WERI-Rb-1 (cell line): Measurements from ENCODE around the gene PCDHB4.
"Not testable (repeated sequence)": the region's sequence is repeated elsewhere in the genome, so short reads cannot be mapped to it uniquely, and the experiment has no call there.

Experiments used
- DNase-seq: peaks from one replicate; pipeline ENCODE4 v3.0.0-alpha.2; 2020
- H3K27ac ChIP-seq: fragments of 250-450 bp; sonication (Bioruptor Pico); 2 replicates; pipeline ENCODE4 v1.5.1; 2020; ENCODE audit warnings: mild to moderate bottlenecking, moderate library complexity
- H3K27me3 ChIP-seq: fragments of 250-450 bp; sonication (Bioruptor Pico); 2 replicates; pipeline ENCODE4 v1.5.1; 2021; ENCODE audit warnings: mild to moderate bottlenecking, low read depth, moderate library complexity; ENCODE audit not compliant: insufficient read depth, severe bottlenecking
- H3K36me3 ChIP-seq: fragments of 250-450 bp; sonication (Bioruptor Pico); 2 replicates; pipeline ENCODE4 v1.5.1; 2020; ENCODE audit warnings: mild to moderate bottlenecking, moderate library complexity
- H3K4me3 ChIP-seq: 2 replicates; pipeline ENCODE4 v1.5.1; 2011; ENCODE audit warnings: low read depth, mild to moderate bottlenecking, control low read depth, low read length
- H3K9me3 ChIP-seq: fragments of 250-450 bp; sonication (Bioruptor Pico); 2 replicates; pipeline ENCODE4 v1.5.1; 2021; ENCODE audit warnings: mild to moderate bottlenecking, moderate library complexity; ENCODE audit not compliant: severe bottlenecking
- TF ChIP-seq, protein P1 (sequence below): IDR thresholded peaks from 2 replicates; pipeline ENCODE4 v1.5.1; 2011; ENCODE audit warnings: low read depth, mild to moderate bottlenecking, control low read depth, inconsistent platforms, low read length

Gene PCDHB4

DNA sequence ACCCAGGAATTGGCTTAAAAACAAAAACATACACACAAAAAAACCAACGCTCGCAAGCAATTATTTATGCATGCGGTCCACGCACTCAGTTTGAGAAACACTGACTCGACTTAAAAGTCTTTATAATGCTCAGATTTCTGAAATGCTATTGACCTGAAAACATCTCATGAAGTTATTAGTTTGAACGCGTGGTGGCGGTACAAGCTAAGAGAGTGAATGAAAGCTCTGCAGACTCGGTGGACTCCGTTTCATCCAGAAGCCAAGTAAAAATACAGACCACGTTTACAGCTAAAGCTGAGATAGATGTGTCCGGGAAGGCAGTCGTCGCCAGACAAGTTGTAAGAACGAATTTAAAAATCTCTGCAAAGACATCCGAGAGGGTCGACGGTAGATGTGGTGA lies 28.2 kb downstream of the PCDHB4 start, which contains the start of gene PCDHB6:
PCDHB6 (plus strand) TSS at position 246 of the 400 bp plus-strand sequence. CDS start 201 bp downstream, outside the sequence.
- no peaks in the 10 kb centered on the region for H3K9me3 ChIP-seq
- TF ChIP-seq, protein P1, sequence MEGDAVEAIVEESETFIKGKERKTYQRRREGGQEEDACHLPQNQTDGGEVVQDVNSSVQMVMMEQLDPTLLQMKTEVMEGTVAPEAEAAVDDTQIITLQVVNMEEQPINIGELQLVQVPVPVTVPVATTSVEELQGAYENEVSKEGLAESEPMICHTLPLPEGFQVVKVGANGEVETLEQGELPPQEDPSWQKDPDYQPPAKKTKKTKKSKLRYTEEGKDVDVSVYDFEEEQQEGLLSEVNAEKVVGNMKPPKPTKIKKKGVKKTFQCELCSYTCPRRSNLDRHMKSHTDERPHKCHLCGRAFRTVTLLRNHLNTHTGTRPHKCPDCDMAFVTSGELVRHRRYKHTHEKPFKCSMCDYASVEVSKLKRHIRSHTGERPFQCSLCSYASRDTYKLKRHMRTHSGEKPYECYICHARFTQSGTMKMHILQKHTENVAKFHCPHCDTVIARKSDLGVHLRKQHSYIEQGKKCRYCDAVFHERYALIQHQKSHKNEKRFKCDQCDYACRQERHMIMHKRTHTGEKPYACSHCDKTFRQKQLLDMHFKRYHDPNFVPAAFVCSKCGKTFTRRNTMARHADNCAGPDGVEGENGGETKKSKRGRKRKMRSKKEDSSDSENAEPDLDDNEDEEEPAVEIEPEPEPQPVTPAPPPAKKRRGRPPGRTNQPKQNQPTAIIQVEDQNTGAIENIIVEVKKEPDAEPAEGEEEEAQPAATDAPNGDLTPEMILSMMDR: no peak
- no peak within 1 kb of the TSS for H3K4me3 ChIP-seq
- DNase-seq: no peak
- no peak within 1 kb of the TSS for H3K27ac ChIP-seq
- H3K36me3 ChIP-seq: no peaks in the 10 kb centered on the region
- H3K27me3 ChIP-seq: no peaks in the 10 kb centered on the region

DNA sequence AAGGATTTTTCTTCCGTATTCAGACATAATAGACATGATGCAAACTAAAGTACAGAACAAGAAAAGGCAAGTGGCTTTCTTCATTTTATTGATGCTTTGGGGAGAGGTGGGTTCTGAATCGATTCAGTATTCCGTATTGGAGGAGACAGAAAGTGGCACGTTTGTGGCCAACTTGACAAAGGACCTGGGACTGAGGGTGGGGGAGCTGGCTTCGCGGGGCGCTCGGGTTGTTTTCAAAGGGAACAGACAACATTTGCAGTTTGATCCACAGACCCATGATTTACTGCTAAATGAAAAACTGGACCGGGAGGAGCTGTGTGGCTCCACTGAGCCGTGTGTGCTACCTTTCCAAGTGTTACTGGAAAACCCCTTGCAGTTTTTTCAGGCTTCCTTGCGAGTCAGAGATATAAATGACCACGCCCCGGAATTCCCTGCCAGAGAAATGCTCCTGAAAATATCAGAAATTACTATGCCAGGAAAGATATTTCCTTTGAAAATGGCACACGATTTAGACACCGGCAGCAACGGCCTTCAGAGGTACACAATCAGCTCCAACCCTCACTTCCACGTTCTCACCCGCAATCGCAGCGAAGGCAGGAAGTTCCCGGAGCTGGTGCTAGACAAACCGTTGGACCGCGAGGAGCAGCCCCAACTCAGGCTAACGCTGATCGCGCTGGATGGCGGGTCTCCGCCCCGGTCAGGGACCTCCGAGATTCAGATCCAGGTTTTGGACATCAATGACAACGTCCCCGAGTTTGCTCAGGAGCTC lies 28.8 kb downstream of the PCDHB4 start:
- DNase-seq: no peak
- H3K36me3 ChIP-seq: no peaks in the 10 kb centered on the region
- H3K27ac ChIP-seq: no peak overlapping the region
- no peaks in the 10 kb centered on the region for H3K9me3 ChIP-seq
- no peaks in the 10 kb centered on the region for H3K27me3 ChIP-seq
- TF ChIP-seq, protein P1: no peak
- no peak overlapping the region for H3K4me3 ChIP-seq

DNA sequence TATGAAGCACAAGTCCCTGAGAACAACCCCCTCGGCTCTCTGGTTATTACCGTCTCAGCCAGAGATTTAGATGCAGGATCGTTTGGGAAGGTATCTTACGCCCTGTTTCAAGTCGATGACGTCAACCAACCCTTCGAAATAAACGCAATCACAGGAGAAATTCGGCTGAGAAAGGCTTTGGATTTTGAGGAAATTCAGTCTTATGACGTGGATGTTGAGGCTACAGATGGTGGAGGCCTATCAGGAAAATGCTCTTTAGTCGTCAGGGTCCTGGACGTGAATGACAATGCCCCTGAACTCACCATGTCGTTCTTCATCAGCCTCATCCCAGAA lies 29.3 kb downstream of the PCDHB4 start:
- TF ChIP-seq, protein P1: no peak
- no peak for DNase-seq
- Histone ChIP-seq H3K27me3 (no peaks in the 10 kb centered on the region), H3K36me3 (no peaks in the 10 kb centered on the region), H3K27ac (no peak overlapping the region), H3K9me3 (no peaks in the 10 kb centered on the region), H3K4me3 (no peak overlapping the region)

DNA sequence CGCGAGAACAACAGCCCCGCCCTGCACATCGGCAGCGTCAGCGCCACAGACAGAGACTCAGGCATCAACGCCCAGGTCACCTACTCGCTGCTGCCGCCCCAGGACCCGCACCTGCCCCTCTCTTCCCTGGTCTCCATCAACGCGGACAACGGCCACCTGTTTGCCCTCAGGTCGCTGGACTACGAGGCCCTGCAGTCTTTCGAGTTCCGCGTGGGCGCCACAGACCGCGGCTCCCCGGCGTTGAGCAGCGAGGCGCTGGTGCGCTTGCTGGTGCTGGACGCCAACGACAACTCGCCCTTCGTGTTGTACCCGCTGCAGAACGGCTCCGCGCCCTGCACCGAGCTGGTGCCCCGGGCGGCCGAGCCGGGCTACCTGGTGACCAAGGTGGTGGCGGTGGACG lies 30.0 kb downstream of the PCDHB4 start:
- H3K27me3 ChIP-seq, H3K9me3 ChIP-seq, DNase-seq, H3K27ac ChIP-seq, H3K36me3 ChIP-seq, H3K4me3 ChIP-seq: not testable (repeated sequence)

DNA sequence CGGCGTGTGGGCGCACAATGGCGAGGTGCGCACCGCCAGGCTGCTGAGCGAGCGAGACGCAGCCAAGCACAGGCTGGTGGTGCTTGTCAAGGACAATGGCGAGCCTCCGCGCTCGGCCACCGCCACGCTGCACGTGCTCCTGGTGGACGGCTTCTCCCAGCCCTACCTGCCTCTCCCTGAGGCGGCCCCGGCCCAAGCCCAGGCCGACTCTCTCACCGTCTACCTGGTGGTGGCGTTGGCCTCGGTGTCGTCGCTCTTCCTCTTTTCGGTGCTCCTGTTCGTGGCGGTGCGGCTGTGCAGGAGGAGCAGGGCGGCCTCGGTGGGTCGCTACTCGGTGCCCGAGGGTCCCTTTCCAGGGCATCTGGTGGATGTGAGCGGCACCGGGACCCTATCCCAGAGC lies 30.5 kb downstream of the PCDHB4 start:
- H3K36me3 ChIP-seq, H3K27me3 ChIP-seq, DNase-seq, H3K4me3 ChIP-seq, H3K27ac ChIP-seq, H3K9me3 ChIP-seq: not testable (repeated sequence)

DNA sequence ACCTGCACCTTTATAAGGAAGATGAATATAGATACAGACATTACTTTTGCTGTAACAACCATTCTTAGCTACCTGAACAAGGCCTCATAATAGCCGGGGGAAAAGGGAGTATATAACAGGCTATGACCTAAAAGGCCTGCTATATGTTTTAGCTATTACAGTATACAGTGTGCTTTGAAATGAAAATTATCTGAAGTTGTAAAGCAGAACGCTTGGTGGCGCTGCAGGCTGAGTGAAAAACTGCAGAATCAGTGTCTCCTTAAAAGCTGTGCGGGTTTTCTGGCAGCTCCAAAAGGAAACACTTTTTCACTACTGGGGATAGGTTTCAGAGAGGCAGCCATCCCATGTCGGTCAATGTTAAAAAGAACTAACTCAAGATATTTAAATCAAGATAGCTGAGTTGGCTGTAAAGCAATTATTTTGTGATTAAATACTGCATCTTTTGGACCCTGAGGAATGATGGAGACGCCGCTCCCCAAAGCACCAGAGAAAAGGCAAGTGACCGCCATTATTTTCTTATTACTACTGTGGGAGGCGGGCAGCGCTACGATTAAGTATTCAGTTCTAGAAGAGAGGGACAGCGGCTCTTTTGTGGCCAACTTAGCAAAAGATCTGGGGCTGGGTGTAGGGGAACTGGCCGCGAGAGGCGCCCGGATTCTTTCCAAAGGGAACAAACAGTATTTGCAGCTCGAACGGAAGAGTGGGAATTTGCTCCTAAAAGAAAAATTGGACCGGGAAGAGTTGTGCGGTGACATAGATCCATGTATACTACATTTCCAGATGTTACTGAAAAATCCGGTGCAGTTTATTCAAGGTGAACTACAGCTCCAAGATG lies 34.1 kb downstream of the PCDHB4 start:
- Histone ChIP-seq H3K4me3 (no peak overlapping the region), H3K36me3 (no peaks in the 10 kb centered on the region), H3K27ac (no peak overlapping the region), H3K27me3 (no peaks in the 10 kb centered on the region), H3K9me3 (no peaks in the 10 kb centered on the region)
- DNase-seq: no peak
- TF ChIP-seq, protein P1: peak; percentile 59

DNA sequence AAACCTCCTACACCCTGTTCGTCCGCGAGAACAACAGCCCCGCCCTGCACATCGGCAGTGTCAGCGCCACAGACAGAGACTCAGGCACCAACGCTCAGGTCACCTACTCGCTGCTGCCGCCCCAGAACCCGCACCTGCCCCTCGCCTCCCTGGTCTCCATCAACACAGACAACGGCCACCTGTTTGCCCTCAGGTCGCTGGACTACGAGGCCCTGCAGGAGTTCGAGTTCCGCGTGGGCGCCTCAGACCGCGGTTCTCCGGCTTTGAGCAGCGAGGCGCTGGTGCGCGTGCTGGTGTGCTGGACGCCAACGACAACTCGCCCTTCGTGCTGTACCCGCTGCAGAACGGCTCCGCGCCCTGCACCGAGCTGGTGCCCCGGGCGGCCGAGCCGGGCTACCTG lies 35.7 kb downstream of the PCDHB4 start:
- not testable (repeated sequence) for H3K36me3 ChIP-seq, DNase-seq

DNA sequence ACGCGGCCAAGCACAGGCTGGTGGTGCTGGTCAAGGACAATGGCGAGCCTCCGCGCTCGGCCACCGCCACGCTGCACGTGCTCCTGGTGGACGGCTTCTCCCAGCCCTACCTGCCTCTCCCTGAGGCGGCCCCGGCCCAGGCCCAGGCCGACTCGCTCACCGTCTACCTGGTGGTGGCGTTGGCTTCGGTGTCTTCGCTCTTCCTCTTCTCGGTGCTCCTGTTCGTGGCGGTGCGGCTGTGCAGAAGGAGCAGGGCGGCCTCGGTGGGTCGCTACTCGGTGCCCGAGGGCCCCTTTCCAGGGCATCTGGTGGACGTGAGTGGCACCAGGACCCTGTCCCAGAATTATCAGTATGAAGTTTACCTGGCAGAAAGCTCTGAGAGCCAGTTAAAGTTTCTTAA lies 36.3 kb downstream of the PCDHB4 start:
- not testable (repeated sequence) for H3K27ac ChIP-seq, H3K27me3 ChIP-seq, H3K4me3 ChIP-seq, H3K36me3 ChIP-seq, H3K9me3 ChIP-seq, DNase-seq

More for the DNA sequence above, 35.7 kb downstream of the PCDHB4 start:
- H3K27ac ChIP-seq, H3K4me3 ChIP-seq, H3K27me3 ChIP-seq, H3K9me3 ChIP-seq: not testable (repeated sequence)
